Endothelial cell of umbilical vein (primary cell): Measurements from ENCODE around the gene SPG21. TPM values are rescaled to one million over a fixed set of nuclear protein-coding genes. Genes with fewer than 3 reads are reported as not detected.

Experiments
- BruUV-seq: library from RNA; stranded (reverse); fragments of 400-500 nt; replicated peaks from 2 replicates; lab custom pipeline; 2021; lab: Mats Ljungman, UMichigan
- CTCF ChIA-PET: fragments of 300-600, 350-600 bp; sonication (Branson Sonifier 250); formaldehyde crosslinking; loops from one replicate; lab custom pipeline; 2021; ENCODE audit warnings: antibody characterized with exemption, inconsistent platforms; lab: Charles Lee
- POLR2A ChIA-PET: fragments of 300-600, 350-600 bp; sonication (Branson Sonifier 250); formaldehyde crosslinking; loops from one replicate; lab custom pipeline; 2021; ENCODE audit warnings: antibody characterized with exemption, inconsistent platforms; lab: Charles Lee
- DNase-seq: peaks from one replicate; pipeline ENCODE4 v3.0.0-alpha.2; 2011; ENCODE audit warnings: low read depth, low spot score
- FAIRE-seq: peaks from 2 replicates; lab custom pipeline; 2011; peaks lifted over from hg19 to GRCh38; lab: Jason Lieb, UNC
- H2AFZ ChIP-seq: 2 replicates; pipeline ENCODE4 v1.6.0; 2012; ENCODE audit warnings: low read depth, low read length, control low read depth, inconsistent platforms
- H3K27ac ChIP-seq: 2 replicates; pipeline ENCODE4 v1.5.1; 2011; ENCODE audit warnings: low read depth, mild to moderate bottlenecking, control low read depth, low read length, moderate library complexity; ENCODE audit not compliant: insufficient read depth
- H3K27me3 ChIP-seq, 2 experiments: 2 replicates each; pipeline versions ENCODE4 v1.6.0 to v1.6.1; 2011; ENCODE audit warnings: low read length in 2 of 2, mixed read lengths in 1 of 2; ENCODE audit not compliant: control insufficient read depth in 2 of 2, insufficient read depth in 2 of 2
- H3K36me3 ChIP-seq, 2 experiments: 2 replicates in 1 of 2; 3 replicates in 1 of 2; pipeline ENCODE4 v1.5.1; 2011; ENCODE audit warnings: low read length in 2 of 2, mild to moderate bottlenecking in 1 of 2, moderate library complexity in 1 of 2; ENCODE audit not compliant: control insufficient read depth in 2 of 2, insufficient read depth in 2 of 2; ENCODE audit errors: extremely low read depth in 1 of 2
- H3K4me1 ChIP-seq: 3 replicates; pipeline ENCODE4 v1.5.1; 2011; ENCODE audit warnings: mild to moderate bottlenecking, low read length; ENCODE audit not compliant: control insufficient read depth, insufficient read depth; ENCODE audit errors: extremely low read depth
- H3K4me2 ChIP-seq: 2 replicates; pipeline ENCODE4 v1.6.1; 2011; ENCODE audit warnings: low read length, control low read depth, mixed read lengths; ENCODE audit not compliant: insufficient read depth
- H3K4me3 ChIP-seq, 3 experiments: fragments of 200-600 bp in 1 of 3; sonication (generic), shearing (Covaris generic) in 1 of 3; replicated peaks in 1 of 3; 2 replicates each; pipeline ENCODE4 v1.5.1; 2011 to 2016; ENCODE audit warnings: control low read depth in 3 of 3, low read length in 3 of 3, mild to moderate bottlenecking in 2 of 3, inconsistent platforms in 1 of 3, low read depth in 1 of 3, moderate library complexity in 1 of 3; ENCODE audit not compliant: insufficient read depth in 1 of 3
- H3K79me2 ChIP-seq: 2 replicates; pipeline ENCODE4 v1.6.0; 2012; ENCODE audit warnings: low read length, inconsistent platforms; ENCODE audit not compliant: control insufficient read depth, insufficient read depth
- H3K9ac ChIP-seq: replicated peaks from 2 replicates; pipeline ENCODE3; 2011; ENCODE audit warnings: low read length, control low read depth; ENCODE audit not compliant: insufficient read depth; ENCODE audit errors: extremely low read depth
- H3K9me1 ChIP-seq: replicated peaks from 3 replicates; pipeline ENCODE4 v1.6.0; 2011; ENCODE audit warnings: mild to moderate bottlenecking, low read length; ENCODE audit not compliant: control insufficient read depth, insufficient read depth; ENCODE audit errors: extremely low read depth
- H3K9me3 ChIP-seq: replicated peaks from 2 replicates; pipeline ENCODE4 v1.5.1; 2012; ENCODE audit warnings: low read length, inconsistent platforms; ENCODE audit not compliant: control insufficient read depth, insufficient read depth
- H4K20me1 ChIP-seq: replicated peaks from 2 replicates; pipeline ENCODE3; 2011; ENCODE audit warnings: mild to moderate bottlenecking, low read length; ENCODE audit not compliant: control insufficient read depth, insufficient read depth; ENCODE audit errors: extremely low read depth
- CTCF ChIP-seq, 2 donors: IDR thresholded peaks; 1 replicate in 1 of 2; 2 replicates in 1 of 2; pipeline ENCODE4 v1.5.1; 2011; ENCODE audit warnings: low read length in 2 of 2, mild to moderate bottlenecking in 2 of 2, moderate library complexity in 2 of 2, control low read depth in 1 of 2, inconsistent platforms in 1 of 2, low read depth in 1 of 2; ENCODE audit not compliant: insufficient read depth in 1 of 2; ENCODE audit errors: extremely low read depth in 1 of 2
- EZH2 ChIP-seq: IDR thresholded peaks from 2 replicates; pipeline ENCODE4 v1.6.1; 2012; ENCODE audit warnings: borderline replicate concordance, low read depth, mild to moderate bottlenecking, moderate library complexity, low read length, inconsistent platforms; ENCODE audit not compliant: severe bottlenecking
- FOS ChIP-seq: IDR thresholded peaks from 2 replicates; pipeline ENCODE4 v1.6.1; 2011; ENCODE audit warnings: mild to moderate bottlenecking, low read length, moderate library complexity, borderline replicate concordance; ENCODE audit not compliant: insufficient read depth
- GATA2 ChIP-seq: IDR thresholded peaks from 2 replicates; pipeline ENCODE4 v1.7.0; 2011; ENCODE audit warnings: low read depth, mild to moderate bottlenecking, moderate library complexity, mixed read lengths, low read length; ENCODE audit not compliant: insufficient read length, insufficient read depth
- JUN ChIP-seq: IDR thresholded peaks from 2 replicates; pipeline ENCODE4 v1.6.1; 2011; ENCODE audit warnings: borderline replicate concordance, low read depth; ENCODE audit not compliant: insufficient read length, insufficient read depth
- MAX ChIP-seq: IDR thresholded peaks from 2 replicates; pipeline ENCODE4 v1.6.1; 2011; ENCODE audit not compliant: insufficient read depth, insufficient read length
- MYC ChIP-seq: IDR thresholded peaks from one replicate; pipeline ENCODE4 v1.6.1; 2011; ENCODE audit warnings: mild to moderate bottlenecking, low read depth, low read length
- POLR2A ChIP-seq: IDR thresholded peaks from 2 replicates; pipeline ENCODE4 v1.6.1; 2012; ENCODE audit warnings: low read depth, mild to moderate bottlenecking, control low read depth, low read length
- POLR2AphosphoS5 ChIP-seq: IDR thresholded peaks from 2 replicates; pipeline ENCODE4 v1.6.1; 2012; ENCODE audit warnings: low read depth, mild to moderate bottlenecking, control low read depth, low read length, moderate library complexity; ENCODE audit not compliant: insufficient read depth
- dilution Hi-C: fragments of 300-500 bp; cut with MboI; formaldehyde crosslinking; loops from one replicate; pipeline ENCODE4 v1.15.0; 2019; ENCODE audit warnings: low sequenced_read_pairs; ENCODE audit not compliant: extremely low pct_ligation_motif_present
- intact Hi-C: fragments of 100-400 bp; cut with micrococcal nuclease; formaldehyde crosslinking; loops from one replicate; pipeline ENCODE4 v1.10.0; 2022
- polyA plus RNA-seq, 4 experiments: library from polyadenylated mRNA; depleted of rRNA in 3 of 4; stranded (reverse) in 3 of 4; unstranded in 1 of 4; fragments of >200 nt; gene quantifications; 2 replicates each; pipeline versions ENCODE4 v1.2.1 to v1.2.3, GENCODE V29; 2011 to 2012; ENCODE audit warnings: missing spikeins in 1 of 4
- total RNA-seq: library from RNA; stranded (reverse); gene quantifications from 2 replicates; pipeline ENCODE4 v1.2.3, GENCODE V29; 2021

Gene SPG21
- total and polyA plus RNA-seq, 2 donors (not counting 3 experiments of a cell fraction or from before 2014, with no cell fraction given) = 70.2 to 82.5 TPM

DNA sequence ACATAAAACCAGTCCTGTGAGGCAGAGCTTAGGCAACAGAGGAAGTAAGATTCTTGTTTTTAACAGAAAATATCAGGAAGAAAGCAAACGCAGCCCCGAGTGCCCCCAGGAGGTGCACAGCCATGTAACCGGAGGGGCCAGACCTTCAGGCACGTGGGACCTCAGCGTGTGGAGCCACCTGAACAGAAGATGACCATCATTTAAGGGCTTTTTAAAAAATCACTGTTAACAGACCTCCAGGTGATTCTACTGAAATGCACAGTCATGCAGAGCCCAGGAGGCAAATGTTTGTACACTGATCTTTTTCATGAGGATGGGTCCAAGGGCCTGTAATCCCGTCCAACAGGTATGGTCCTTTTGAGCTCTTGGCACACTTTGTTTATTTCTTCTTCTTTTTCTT, 38.8 kb downstream of the SPG21 start:
- no TSS peak for BruUV-seq
- peaks cover 0 to 2% of the 10 kb centered on the region in 2 experiments for H3K36me3 ChIP-seq
- H3K4me1 ChIP-seq = no peaks in the 10 kb centered on the region
- H3K4me3 ChIP-seq = no peak overlapping the region
- H3K27me3 ChIP-seq = no peaks in the 10 kb centered on the region
- no peak overlapping the region for H2AFZ ChIP-seq
- TF ChIP-seq MAX (no peak), EZH2 (no peak), MYC (no peak), FOS (no peak), POLR2A (no peak)
- DNase-seq = no peak
- CTCF ChIA-PET = interaction anchor here (0.6 to 1.5 kb wide), 2 partner anchors 141 to 143 kb away, joined by 3 to 4 read pairs; no protein-coding TSS in a partner anchor
- intact Hi-C loops = no loop called here
- peak; percentile 12 for FAIRE-seq
- POLR2A ChIA-PET = no interaction called here
- no peak overlapping the region for H3K4me2 ChIP-seq
- dilution Hi-C loops = no loop called here
- no peaks in the 10 kb centered on the region for H3K79me2 ChIP-seq
- no peaks in the 10 kb centered on the region for H3K9me1 ChIP-seq
- H3K9me3 ChIP-seq = no peaks in the 10 kb centered on the region
- H4K20me1 ChIP-seq = no peaks in the 10 kb centered on the region
- H3K27ac ChIP-seq = no peak overlapping the region
- H3K9ac ChIP-seq = no peak overlapping the region

- intact Hi-C loops (no loop called here), dilution Hi-C loops (no loop called here)
- FAIRE-seq (no peak), DNase-seq (no peak)
- BruUV-seq = no TSS peak
- no peak overlapping the region for H3K4me3 ChIP-seq
- H2AFZ ChIP-seq = no peak overlapping the region
- no peak overlapping the region for H3K9ac ChIP-seq
- no peaks in the 10 kb centered on the region for H3K9me1 ChIP-seq
- no peak overlapping the region for H3K27ac ChIP-seq
- no peaks in the 10 kb centered on the region for H3K4me1 ChIP-seq
- TF ChIP-seq FOS = no peak
- no peak for TF ChIP-seq GATA2
- TF ChIP-seq POLR2A = no peak
- TF ChIP-seq CTCF (IDR thresholded peaks at IDR 0.05; ENCODE audit: extremely low read depth in 1 of 2, insufficient read depth in 1 of 2, low read depth in 1 of 2, low read length in 2 of 2) = no peak
- no peak for TF ChIP-seq MAX
- TF ChIP-seq JUN = no peak
- no peak for TF ChIP-seq POLR2AphosphoS5
- no peaks in the 10 kb centered on the region for H3K36me3 ChIP-seq
- ChIA-PET CTCF (interaction anchor here (1.0 to 1.5 kb wide), 3 partner anchors 14 to 140 kb away, joined by 3 to 4 read pairs (median 3); no protein-coding TSS in a partner anchor), POLR2A (no interaction called here)
- H3K4me2 ChIP-seq = no peak overlapping the region
- H4K20me1 ChIP-seq = no peaks in the 10 kb centered on the region
- no peaks in the 10 kb centered on the region for H3K79me2 ChIP-seq
- no peaks in the 10 kb centered on the region for H3K9me3 ChIP-seq
- H3K27me3 ChIP-seq = no peaks in the 10 kb centered on the region
Measured at GRCh38 chr15:64949383-64950186, 40.1 kb downstream of the SPG21 start.
